Skeletal muscle satellite cell (primary cell): ENCODE data around the gene CBX2.

Experiments
- H3K27me3 ChIP-seq: 2 replicates; pipeline ENCODE4 v1.7.0; 2013; ENCODE audit warnings: low read length; ENCODE audit not compliant: control insufficient read depth, insufficient read depth
- H3K36me3 ChIP-seq: 2 replicates; pipeline ENCODE4 v1.7.0; 2013; ENCODE audit warnings: mild to moderate bottlenecking, control low read depth, low read length; ENCODE audit not compliant: insufficient read depth
- H3K4me1 ChIP-seq: 2 replicates; pipeline ENCODE4 v1.7.0; 2013; ENCODE audit warnings: low read length; ENCODE audit not compliant: control insufficient read depth, insufficient read depth
- H3K4me2 ChIP-seq: 2 replicates; pipeline ENCODE4 v1.7.0; 2013; ENCODE audit warnings: mild to moderate bottlenecking, low read length
- H3K4me3 ChIP-seq: 2 replicates; pipeline ENCODE4 v1.7.0; 2013; ENCODE audit warnings: low read length
- H3K9ac ChIP-seq: 2 replicates; pipeline ENCODE4 v1.7.0; 2013; ENCODE audit warnings: mild to moderate bottlenecking, low read depth, low read length, moderate library complexity
- H3K9me3 ChIP-seq: replicated peaks from 2 replicates; pipeline ENCODE4 v1.7.0; 2013; ENCODE audit warnings: mild to moderate bottlenecking, control low read depth, low read length

Gene CBX2

GRCh38 chr17:79792984-79793923 lies 15.3 kb downstream of the CBX2 start:
- peaks cover 32% of the 10 kb centered on the region for H3K4me1 ChIP-seq
- peak overlapping the region; percentile 70 for H3K4me3 ChIP-seq

GRCh38 chr17:79793924-79794304 lies 16.0 kb downstream of the CBX2 start:
- no peak overlapping the region for H3K9ac ChIP-seq
- H3K4me3 ChIP-seq = peak overlapping the region; percentile 70
- peaks cover 38% of the 10 kb centered on the region for H3K4me1 ChIP-seq
- H3K27me3 ChIP-seq = peaks cover 47% of the 10 kb centered on the region
- H3K9me3 ChIP-seq = no peaks in the 10 kb centered on the region
- H3K36me3 ChIP-seq = no peaks in the 10 kb centered on the region
- H3K4me2 ChIP-seq = peak overlapping the region; percentile 93

More at GRCh38 chr17:79792984-79793923, 15.3 kb downstream of the CBX2 start:
- Histone ChIP-seq H3K36me3 (no peaks in the 10 kb centered on the region), H3K9ac (peak overlapping the region; percentile 42), H3K27me3 (peaks cover 42% of the 10 kb centered on the region), H3K9me3 (no peaks in the 10 kb centered on the region), H3K4me2 (peak overlapping the region; percentile 93)

- Histone ChIP-seq H3K9ac (no peak overlapping the region), H3K4me3 (no peak overlapping the region), H3K4me2 (no peak overlapping the region), H3K36me3 (no peaks in the 10 kb centered on the region), H3K9me3 (no peaks in the 10 kb centered on the region), H3K4me1 (peaks cover 39% of the 10 kb centered on the region), H3K27me3 (peaks cover 48% of the 10 kb centered on the region)
Measured at GRCh38 chr17:79794659-79795511, 16.9 kb downstream of the CBX2 start.

GRCh38 chr17:79795795-79796443 lies 18.0 kb downstream of the CBX2 start:
- Histone ChIP-seq H3K36me3 (no peaks in the 10 kb centered on the region), H3K9me3 (no peaks in the 10 kb centered on the region), H3K27me3 (peaks cover 48% of the 10 kb centered on the region), H3K4me2 (peak overlapping the region; percentile 81), H3K4me1 (peaks cover 44% of the 10 kb centered on the region), H3K9ac (peak overlapping the region; percentile 1), H3K4me3 (peak overlapping the region; percentile 94)

- H3K9ac ChIP-seq = peak overlapping the region; percentile 89
- peak overlapping the region; percentile 81 for H3K4me2 ChIP-seq
- peaks cover 48% of the 10 kb centered on the region for H3K27me3 ChIP-seq
- peak overlapping the region; percentile 94 for H3K4me3 ChIP-seq
- no peaks in the 10 kb centered on the region for H3K36me3 ChIP-seq
- no peaks in the 10 kb centered on the region for H3K9me3 ChIP-seq
- peaks cover 47% of the 10 kb centered on the region for H3K4me1 ChIP-seq
Measured at GRCh38 chr17:79796444-79796762, 18.5 kb downstream of the CBX2 start.

GRCh38 chr17:79796763-79797491 lies 19.0 kb downstream of the CBX2 start, which contains the start of gene CBX8:
Gene CBX8 (minus strand): TSS chr17:79797077. CDS start chr17:79796998, 79 bp downstream.
- peak within 1 kb of the TSS; percentile 94 for H3K4me3 ChIP-seq
- peak within 1 kb of the TSS; percentile 81 for H3K4me2 ChIP-seq
- no peaks in the 10 kb centered on the region for H3K36me3 ChIP-seq
- peaks cover 48% of the 10 kb centered on the region for H3K27me3 ChIP-seq
- H3K4me1 ChIP-seq = peaks cover 47% of the 10 kb centered on the region
- H3K9ac ChIP-seq = peak within 1 kb of the TSS; percentile 89
- H3K9me3 ChIP-seq = no peaks in the 10 kb centered on the region

GRCh38 chr17:79797492-79798298 lies 19.7 kb downstream of the CBX2 start:
- Histone ChIP-seq H3K4me2 (peak overlapping the region; percentile 74), H3K9me3 (no peaks in the 10 kb centered on the region), H3K36me3 (no peaks in the 10 kb centered on the region), H3K4me1 (peaks cover 43% of the 10 kb centered on the region), H3K27me3 (peaks cover 50% of the 10 kb centered on the region), H3K9ac (peak overlapping the region; percentile 50), H3K4me3 (peak overlapping the region; percentile 69)

GRCh38 chr17:79798299-79799173 lies 20.6 kb downstream of the CBX2 start:
- Histone ChIP-seq H3K4me1 (peaks cover 39% of the 10 kb centered on the region), H3K4me3 (peak overlapping the region; percentile 69), H3K27me3 (peaks cover 58% of the 10 kb centered on the region), H3K9me3 (no peaks in the 10 kb centered on the region), H3K36me3 (no peaks in the 10 kb centered on the region), H3K9ac (no peak overlapping the region), H3K4me2 (peak overlapping the region; percentile 74)

GRCh38 chr17:79799174-79799537 lies 21.2 kb downstream of the CBX2 start:
- no peak overlapping the region for H3K4me2 ChIP-seq
- H3K9ac ChIP-seq = no peak overlapping the region
- H3K4me1 ChIP-seq = peaks cover 34% of the 10 kb centered on the region
- H3K4me3 ChIP-seq = no peak overlapping the region
- H3K9me3 ChIP-seq = no peaks in the 10 kb centered on the region
- no peaks in the 10 kb centered on the region for H3K36me3 ChIP-seq
- peaks cover 64% of the 10 kb centered on the region for H3K27me3 ChIP-seq
